GM12874 (cell line): ENCODE measurements around the gene BTBD10.

Experiments used
- TF ChIP-seq, protein P1 (sequence below): IDR thresholded peaks from 2 replicates; pipeline ENCODE4 v1.5.1; 2011; ENCODE audit warnings: low read depth, mild to moderate bottlenecking, control low read depth, low read length, moderate library complexity; ENCODE audit not compliant: insufficient read depth

The BTBD10 gene

DNA sequence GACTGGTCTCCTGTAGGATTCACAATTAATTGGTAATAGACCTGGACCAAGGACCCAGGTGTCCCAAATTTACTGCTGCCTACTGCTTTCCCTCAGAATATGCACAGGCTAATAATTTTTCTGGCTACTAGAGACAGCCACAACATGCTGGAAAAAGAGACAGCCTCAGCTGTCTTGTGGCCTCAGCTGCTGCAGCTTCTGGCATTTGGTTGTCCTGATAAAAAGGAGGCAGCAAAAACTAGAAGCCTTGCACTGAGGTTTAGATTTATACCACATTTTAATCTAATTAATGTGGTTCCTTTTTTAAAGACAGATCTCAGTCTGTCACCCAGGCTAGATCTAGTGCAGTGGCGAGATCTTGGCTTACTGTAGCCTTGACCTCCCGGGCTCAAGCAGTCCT, 89.8 kb downstream of the BTBD10 start:
- TF ChIP-seq, protein P1, sequence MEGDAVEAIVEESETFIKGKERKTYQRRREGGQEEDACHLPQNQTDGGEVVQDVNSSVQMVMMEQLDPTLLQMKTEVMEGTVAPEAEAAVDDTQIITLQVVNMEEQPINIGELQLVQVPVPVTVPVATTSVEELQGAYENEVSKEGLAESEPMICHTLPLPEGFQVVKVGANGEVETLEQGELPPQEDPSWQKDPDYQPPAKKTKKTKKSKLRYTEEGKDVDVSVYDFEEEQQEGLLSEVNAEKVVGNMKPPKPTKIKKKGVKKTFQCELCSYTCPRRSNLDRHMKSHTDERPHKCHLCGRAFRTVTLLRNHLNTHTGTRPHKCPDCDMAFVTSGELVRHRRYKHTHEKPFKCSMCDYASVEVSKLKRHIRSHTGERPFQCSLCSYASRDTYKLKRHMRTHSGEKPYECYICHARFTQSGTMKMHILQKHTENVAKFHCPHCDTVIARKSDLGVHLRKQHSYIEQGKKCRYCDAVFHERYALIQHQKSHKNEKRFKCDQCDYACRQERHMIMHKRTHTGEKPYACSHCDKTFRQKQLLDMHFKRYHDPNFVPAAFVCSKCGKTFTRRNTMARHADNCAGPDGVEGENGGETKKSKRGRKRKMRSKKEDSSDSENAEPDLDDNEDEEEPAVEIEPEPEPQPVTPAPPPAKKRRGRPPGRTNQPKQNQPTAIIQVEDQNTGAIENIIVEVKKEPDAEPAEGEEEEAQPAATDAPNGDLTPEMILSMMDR = no peak

DNA sequence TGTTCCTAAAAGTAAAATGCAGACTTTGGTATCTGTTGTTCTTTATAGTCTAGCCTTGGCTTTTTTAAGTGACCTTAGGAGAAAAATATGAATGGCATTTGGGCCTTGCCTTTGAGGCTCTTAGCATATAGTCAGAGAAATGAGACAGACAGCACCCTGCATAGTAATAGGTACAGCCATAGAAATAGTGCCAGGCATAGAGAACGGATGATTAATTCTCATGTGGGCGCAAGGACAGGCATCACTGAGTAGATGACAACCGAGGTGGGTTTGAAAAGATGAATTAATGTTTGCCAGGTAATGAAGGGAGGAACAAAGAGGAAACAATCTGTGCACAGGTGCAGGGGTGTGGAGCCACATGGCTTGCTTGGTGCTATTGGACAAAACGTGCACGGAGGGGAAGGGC, 95.0 kb downstream of the BTBD10 start:
- TF ChIP-seq, protein P1 = no peak

DNA sequence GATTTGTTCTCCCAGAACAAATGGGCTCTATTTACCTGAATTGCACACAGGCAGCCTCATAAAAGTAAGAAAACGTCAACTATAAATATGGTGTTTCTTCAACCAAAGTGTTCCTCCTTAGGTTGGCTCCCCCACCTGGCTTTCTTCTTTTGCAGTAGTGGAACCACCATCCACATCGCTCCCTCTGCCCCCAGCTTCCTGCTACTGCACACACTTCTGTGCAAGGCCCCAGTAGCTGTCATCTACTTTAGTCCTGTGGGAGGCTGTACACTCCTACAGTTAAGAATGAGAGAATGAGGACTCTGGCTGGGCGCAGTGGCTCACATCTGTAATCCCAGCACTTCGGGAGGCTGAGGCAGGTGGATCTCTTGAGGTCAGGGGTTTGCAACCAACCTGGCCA, 95.9 kb downstream of the BTBD10 start:
- TF ChIP-seq, protein P1 = no peak

DNA sequence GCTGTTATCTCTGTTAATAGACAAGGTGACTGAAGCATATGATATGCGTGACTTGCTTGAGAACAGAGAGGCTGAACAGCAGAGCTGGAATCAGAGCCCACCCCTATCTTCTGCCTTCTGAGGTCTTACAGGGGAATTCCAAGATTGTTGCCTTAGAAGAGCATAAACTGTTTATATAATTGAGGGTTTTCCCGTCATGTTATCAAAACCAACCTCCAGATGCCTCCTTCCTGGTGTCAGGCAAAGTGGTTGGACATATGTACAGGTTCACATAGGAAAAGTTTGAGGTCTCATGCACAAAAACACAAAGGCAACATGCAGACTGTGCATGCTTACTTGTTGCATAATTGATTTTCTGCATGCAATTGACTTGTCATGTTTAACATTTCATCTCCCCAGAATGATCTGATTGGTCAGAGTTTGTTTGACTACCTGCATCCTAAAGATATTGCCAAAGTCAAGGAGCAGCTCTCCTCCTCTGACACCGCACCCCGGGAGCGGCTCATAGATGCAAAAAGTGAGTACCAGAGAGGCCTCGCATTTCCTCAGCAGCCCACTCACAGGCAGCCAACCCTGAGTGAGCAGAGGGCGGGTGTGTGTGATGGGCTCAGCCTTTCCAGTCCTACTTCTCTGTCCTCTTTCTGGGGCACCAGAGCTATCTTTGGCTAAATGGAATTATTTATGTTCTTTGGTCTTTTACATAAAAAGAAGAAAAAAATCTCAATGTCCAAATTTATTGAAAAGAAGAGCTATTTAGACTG, 96.6 kb downstream of the BTBD10 start:
- TF ChIP-seq, protein P1 = no peak

DNA sequence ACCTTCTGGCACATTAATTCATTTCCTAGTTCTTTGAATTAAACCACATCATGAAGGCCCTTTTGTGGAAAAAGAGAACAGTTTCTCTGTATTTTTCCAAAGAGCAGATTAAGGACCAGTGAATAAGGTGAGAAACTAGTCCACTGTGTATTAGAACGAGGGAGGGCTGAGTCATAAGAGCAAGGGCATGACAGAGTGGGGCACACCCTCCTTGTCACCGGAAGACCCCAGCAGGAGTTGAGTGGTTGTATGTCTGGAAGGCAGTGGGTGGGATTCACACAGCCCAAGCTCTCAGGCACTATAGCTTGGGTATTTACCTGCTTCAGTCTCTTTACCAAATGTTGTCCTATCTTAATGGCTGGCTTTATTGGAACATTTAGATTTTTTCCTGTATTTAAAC, 98.6 kb downstream of the BTBD10 start:
- TF ChIP-seq, protein P1 = no peak

DNA sequence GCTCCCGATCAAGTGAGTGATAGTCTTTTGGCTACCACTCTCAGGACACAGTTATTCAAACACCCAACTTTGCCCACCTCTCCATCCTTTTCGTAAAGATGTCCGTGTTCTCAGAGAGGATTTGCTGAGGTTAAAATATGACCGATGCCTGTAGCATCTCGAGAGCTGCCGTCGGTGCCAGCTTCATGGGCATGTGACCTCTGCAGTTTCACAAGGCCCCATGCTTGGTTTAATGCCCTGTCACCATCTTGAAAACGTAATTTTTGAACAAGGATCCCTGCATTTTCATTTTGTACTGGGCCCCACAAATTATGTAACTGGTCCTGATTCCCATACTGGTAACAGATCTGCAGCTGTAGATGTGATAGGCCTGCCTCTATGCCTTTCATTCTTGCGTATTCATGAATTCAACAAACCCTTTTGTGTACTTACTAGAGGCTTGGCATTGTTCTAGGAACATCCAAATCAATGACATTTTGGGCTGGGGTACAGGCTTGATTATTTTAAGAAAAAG, 100.4 kb downstream of the BTBD10 start:
- TF ChIP-seq, protein P1 = no peak

DNA sequence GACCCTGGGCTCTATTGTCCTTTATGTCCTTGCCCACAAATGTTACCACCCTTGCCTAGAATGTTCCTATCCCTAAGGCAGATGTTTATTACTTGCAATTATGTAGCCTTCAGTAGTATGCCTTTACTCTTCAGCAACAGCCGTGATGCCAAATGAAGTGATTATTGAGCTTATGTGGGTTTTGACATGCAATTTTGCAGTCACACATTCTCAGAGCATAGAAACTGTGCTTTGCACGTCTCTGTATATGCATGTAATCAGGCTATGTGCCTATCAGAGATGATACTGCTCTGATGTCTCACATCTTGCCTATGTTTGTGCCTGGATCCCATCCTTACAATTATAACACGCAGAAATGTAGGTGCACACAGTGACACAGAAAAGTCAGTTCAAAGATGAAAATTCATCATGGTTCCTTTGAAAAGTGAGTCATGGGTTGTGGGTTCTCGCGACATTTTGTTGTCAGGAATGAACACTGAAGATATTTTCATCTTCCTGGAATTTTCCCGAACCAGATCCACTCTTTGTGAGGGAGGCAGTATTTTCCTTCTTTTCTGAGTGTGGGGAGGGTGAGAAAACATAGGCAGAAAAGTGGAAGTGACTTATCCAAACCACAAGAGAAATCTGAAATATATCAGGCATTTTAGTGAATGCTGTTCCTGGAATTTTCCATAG, 104.3 kb downstream of the BTBD10 start:
- TF ChIP-seq, protein P1 = no peak
